Rectal smooth muscle tissue (tissue), 1 donor: ENCODE data around the gene ARSG.
"Not testable (repeated sequence)": the region's sequence is repeated elsewhere in the genome, so short reads cannot be mapped to it uniquely, and the experiment has no call there.

Source experiments
- H3K27ac ChIP-seq: one replicate; pipeline ENCODE4 v1.7.0; 2013; ENCODE audit warnings: low read depth, low read length, inconsistent platforms
- H3K27me3 ChIP-seq: one replicate; pipeline ENCODE4 v1.7.0; 2013; ENCODE audit warnings: low read length; ENCODE audit not compliant: control insufficient read depth, insufficient read depth
- H3K36me3 ChIP-seq: one replicate; pipeline ENCODE4 v1.7.0; 2013; ENCODE audit warnings: low read length; ENCODE audit not compliant: control insufficient read depth, insufficient read depth
- H3K4me1 ChIP-seq: one replicate; pipeline ENCODE4 v1.7.0; 2013; ENCODE audit warnings: low read length; ENCODE audit not compliant: control insufficient read depth, insufficient read depth
- H3K4me3 ChIP-seq: one replicate; pipeline ENCODE4 v1.7.0; 2013; ENCODE audit warnings: low read length
- H3K9ac ChIP-seq: one replicate; pipeline ENCODE4 v1.7.0; 2013; ENCODE audit warnings: low read length

Gene ARSG

DNA sequence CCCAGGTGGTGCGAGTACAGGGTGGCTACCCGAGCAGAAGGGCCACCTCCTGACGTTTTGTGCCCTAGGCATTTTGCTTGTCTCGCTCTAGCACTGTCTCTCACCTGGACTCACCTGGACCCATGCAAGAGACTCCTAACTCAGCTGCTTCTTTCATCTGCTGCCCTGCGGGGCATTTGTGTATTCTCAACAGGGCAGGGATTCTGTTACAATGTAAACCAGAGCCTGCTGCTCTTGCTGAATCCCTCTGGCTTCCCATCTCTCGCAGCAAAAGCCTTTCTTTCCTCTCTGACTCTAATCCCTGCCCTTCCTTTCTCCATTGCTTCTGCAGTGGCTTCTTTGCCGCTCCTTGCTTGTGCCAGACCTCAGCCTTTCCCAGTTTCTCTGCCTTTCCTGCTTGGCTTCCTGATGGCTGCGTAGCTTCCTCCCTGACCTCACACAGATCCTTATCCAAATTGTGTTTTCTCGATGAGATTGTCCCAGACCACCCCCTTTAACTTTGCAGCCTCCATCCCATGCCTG is 10.2 kb downstream of the ARSG start:
- no peak overlapping the region for H3K9ac ChIP-seq

DNA sequence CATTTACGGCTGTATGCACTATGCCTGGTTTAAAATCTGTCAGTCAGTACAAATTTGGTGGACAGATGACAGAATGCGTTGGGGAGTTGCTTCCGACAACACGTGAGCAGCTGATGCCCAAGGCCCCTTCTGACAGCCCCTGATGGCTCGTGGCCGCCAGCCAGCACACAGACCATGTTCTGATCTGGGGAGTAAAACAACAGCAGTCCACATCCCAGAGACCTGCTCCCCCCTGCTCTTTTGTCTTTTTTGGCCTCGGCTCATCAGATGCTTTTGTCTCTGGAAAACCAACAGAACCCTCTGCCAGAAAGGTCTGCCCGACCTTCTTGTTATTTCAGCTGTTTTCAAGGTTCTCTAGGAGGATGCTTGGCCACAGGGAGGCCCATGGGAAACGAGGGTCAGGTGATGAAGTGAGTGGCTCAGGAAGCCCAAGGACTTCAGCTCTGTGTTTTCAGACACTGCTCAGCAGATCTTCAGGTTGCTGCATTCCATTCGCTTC is 10.8 kb downstream of the ARSG start:
- Histone ChIP-seq H3K4me3 (no peak overlapping the region), H3K27ac (no peak overlapping the region), H3K4me1 (no peaks in the 10 kb centered on the region), H3K9ac (no peak overlapping the region), H3K27me3 (no peaks in the 10 kb centered on the region), H3K36me3 (no peaks in the 10 kb centered on the region)

More for the DNA sequence above, 10.2 kb downstream of the ARSG start:
- no peak overlapping the region for H3K27ac ChIP-seq
- H3K27me3 ChIP-seq, result no peaks in the 10 kb centered on the region
- no peaks in the 10 kb centered on the region for H3K36me3 ChIP-seq
- H3K4me1 ChIP-seq, result no peaks in the 10 kb centered on the region
- no peak overlapping the region for H3K4me3 ChIP-seq

DNA sequence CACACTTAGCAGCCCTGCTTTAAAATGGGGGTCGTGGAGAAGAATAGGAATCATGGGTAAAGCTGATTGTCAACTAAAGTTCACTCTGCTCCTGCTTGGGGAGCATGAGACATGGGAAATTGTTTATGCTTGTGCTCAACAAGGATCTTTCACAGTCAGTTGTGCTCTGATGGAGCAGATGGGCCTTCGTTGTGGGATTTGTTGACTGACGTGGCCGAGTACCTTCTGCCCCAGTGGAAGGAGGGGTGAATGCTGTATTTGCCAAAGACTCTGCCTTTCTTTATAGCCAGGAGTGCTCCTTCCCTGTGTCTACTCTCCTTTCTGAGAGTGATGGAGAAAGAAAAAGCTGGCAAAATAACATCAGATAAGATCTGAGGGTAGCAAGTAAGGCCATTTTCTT is 11.4 kb downstream of the ARSG start:
- H3K27ac ChIP-seq, result no peak overlapping the region

DNA sequence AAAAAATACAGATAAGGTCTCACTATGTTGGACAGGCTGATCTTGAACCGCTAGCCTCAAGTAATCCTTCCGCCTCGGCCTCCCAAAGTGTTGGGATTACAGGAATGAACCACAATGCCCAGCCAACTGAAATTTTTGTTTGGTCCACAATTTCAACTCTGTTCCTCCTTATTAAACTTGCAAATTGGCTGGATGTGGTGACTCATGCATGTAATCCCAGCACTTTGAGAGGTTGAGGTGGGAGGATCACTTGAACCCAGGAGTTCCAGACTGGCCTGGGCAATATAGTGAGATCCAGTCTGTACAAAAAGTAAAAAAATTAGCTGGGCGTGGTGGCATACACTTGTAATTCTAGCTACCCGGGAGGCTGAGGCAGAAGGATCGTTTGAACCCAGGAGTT is 13.4 kb downstream of the ARSG start:
- H3K27ac ChIP-seq, result no peak overlapping the region
- no peak overlapping the region for H3K9ac ChIP-seq

More for the DNA sequence above, 11.4 kb downstream of the ARSG start:
- Histone ChIP-seq H3K27me3 (no peaks in the 10 kb centered on the region), H3K4me3 (no peak overlapping the region), H3K36me3 (no peaks in the 10 kb centered on the region), H3K4me1 (no peaks in the 10 kb centered on the region), H3K9ac (no peak overlapping the region)

DNA sequence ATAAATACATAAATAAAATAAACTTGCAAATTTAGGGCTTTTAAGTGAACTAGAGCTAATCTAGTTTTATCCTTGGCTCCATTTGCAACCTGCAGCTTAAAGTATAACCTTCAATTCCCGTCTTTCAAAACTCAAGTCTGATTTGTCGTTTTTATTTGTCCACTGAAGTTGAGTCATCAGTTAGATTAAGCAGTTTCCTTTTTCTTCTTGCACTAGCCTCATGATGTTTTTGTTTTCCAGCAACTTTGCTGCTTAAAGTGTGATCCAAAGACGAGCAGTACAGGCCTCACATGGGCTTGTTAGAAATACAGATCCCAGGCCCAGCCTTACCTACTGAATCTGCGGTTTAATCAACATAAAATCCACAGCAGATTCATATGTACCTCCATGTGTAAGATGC is 13.8 kb downstream of the ARSG start:
- Histone ChIP-seq H3K4me1 (no peaks in the 10 kb centered on the region), H3K27me3 (no peaks in the 10 kb centered on the region), H3K36me3 (no peaks in the 10 kb centered on the region), H3K9ac (no peak overlapping the region), H3K27ac (no peak overlapping the region), H3K4me3 (no peak overlapping the region)

More for the DNA sequence above, 13.4 kb downstream of the ARSG start:
- no peaks in the 10 kb centered on the region for H3K36me3 ChIP-seq
- H3K4me3 ChIP-seq, result no peak overlapping the region
- H3K4me1 ChIP-seq, result no peaks in the 10 kb centered on the region
- no peaks in the 10 kb centered on the region for H3K27me3 ChIP-seq

DNA sequence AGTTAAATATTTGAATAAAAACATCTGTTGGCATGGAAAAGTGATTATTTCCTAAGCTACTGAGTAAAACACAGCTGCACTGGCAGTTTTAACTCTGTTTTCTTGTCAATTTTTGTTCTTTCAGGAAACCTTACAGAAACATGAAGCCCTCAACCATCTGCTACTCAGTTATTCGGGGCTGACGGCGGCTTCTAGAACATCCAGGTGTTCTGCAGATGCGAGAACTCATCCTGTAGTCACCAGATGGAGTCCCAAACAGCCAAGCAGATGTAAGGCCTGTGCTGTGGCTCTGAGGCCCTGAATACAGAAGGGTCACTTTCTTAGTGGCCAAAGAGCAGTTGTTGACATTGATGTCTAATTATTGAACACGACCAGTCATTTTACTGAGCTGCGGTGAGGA is 15.5 kb downstream of the ARSG start:
- no peaks in the 10 kb centered on the region for H3K36me3 ChIP-seq
- H3K27ac ChIP-seq, result no peak overlapping the region
- no peaks in the 10 kb centered on the region for H3K4me1 ChIP-seq
- H3K27me3 ChIP-seq, result no peaks in the 10 kb centered on the region
- H3K4me3 ChIP-seq, result no peak overlapping the region
- H3K9ac ChIP-seq, result no peak overlapping the region

DNA sequence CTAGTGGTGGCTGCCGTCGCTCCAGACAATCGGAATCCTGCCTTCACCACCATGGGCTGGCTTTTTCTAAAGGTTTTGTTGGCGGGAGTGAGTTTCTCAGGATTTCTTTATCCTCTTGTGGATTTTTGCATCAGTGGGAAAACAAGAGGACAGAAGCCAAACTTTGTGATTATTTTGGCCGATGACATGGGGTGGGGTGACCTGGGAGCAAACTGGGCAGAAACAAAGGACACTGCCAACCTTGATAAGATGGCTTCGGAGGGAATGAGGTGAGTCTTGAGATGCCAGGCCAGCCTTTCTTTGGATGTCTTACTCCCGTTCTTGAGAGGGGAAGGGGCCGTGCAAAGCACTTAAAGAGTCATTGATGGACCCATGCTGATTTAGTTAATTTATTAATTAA is 16.1 kb downstream of the ARSG start:
- Histone ChIP-seq H3K9ac (no peak overlapping the region), H3K27ac (no peak overlapping the region), H3K4me3 (no peak overlapping the region), H3K36me3 (no peaks in the 10 kb centered on the region), H3K27me3 (no peaks in the 10 kb centered on the region), H3K4me1 (no peaks in the 10 kb centered on the region)

DNA sequence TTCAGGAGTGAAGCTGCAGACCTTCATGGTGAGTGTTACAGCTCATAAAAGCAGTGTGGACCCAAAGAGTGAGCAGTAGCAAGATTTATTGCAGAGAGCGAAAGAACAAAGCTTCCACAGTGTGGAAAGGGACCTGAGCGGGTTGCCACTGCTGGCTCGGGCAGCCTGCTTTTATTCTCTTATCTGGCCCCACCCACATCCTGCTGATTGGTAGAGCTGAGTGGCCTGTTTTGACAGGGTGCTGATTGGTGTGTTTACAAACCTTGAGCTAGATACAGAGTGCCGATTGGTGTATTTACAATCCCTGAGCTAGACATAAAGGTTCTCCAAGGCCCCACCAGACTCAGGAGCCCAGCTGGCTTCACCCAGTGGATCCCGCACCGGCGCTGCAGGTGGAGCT is 17.2 kb downstream of the ARSG start:
- H3K36me3 ChIP-seq, H3K4me3 ChIP-seq, H3K9ac ChIP-seq, H3K27ac ChIP-seq, H3K4me1 ChIP-seq, H3K27me3 ChIP-seq: not testable (repeated sequence)

DNA sequence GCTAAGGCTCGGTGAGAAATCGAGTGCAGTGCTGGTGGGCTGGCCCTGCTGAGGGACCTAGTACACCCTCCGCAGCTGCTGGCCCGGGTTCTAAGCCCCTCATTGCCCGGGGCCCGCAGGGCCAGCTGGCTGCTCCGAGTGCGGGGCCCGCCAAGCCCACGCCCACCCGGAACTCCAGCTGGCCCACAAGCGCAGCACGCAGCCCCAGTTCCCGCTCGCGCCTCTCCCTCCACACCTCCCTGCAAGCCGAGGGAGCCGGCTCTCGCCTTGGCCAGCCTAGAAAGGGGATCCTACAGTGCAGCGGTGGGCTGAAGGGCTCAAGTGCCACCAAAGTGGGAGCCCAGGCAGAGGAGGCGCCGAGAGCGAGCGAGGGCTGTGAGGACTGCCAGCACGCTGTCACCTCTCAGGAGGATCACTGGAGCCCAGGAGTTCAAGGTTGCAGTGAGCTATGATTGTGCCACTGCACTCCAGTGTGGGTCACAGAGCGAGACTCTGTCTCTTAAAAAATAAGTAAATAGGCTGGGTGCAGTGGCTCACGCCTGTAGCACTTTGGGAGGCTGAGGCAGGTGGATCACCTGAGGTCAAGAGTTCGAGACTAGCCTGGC is 17.9 kb downstream of the ARSG start:
- H3K9ac ChIP-seq, H3K27ac ChIP-seq, H3K27me3 ChIP-seq, H3K4me1 ChIP-seq, H3K4me3 ChIP-seq, H3K36me3 ChIP-seq: not testable (repeated sequence)

DNA sequence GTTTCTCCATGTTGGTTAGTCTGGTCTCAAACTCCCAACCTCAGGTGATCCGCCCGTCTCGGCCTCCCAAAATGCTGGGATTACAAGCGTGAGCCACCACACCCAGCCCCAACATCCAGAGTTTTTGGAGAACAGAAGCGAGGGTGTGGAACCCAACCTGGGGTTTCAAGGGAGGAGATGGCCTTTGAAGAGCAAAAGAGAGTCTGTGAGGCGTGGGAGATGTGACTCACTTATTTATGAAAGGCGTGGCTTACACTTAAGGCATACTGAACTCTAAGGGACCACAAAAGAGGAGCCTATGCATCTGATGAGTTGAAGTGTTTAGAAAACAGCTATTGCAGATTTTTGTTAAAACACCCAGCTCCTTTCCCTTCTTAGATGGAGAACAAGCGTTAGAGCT is 18.9 kb downstream of the ARSG start:
- no peak overlapping the region for H3K27ac ChIP-seq
- no peaks in the 10 kb centered on the region for H3K4me1 ChIP-seq
- H3K4me3 ChIP-seq, result no peak overlapping the region
- no peaks in the 10 kb centered on the region for H3K36me3 ChIP-seq
- no peaks in the 10 kb centered on the region for H3K27me3 ChIP-seq
- H3K9ac ChIP-seq, result no peak overlapping the region

DNA sequence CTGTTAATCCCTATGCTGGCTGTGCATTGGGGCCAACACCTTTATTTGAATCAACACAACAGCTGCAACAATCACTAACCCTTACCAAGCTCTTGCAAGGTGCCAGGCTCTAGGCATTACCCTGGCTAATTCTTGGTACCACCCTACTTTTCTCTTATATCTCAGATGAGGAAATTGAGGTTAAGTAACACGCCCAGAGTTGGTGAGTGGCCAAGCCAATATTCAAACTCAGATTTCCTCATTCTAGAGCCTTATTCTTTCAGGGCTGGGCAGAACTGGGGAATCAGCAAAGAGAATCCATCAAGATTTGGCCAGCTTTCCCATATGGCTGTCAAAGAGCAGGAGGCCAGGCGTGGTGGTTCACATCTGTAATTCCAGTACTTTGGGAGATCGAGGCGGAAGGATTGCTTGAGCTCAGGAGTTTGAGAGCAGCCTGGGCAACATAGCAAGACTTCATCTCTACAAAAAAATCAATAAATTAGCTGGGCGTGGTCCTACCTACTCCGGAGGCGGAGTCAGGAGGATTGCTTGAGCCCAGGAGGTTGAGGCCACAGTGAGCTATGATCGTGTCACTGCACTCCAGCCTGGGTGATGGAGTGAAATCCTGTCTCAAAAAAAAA is 23.7 kb downstream of the ARSG start:
- no peak overlapping the region for H3K9ac ChIP-seq
- H3K4me1 ChIP-seq, result no peaks in the 10 kb centered on the region
- H3K27ac ChIP-seq, result no peak overlapping the region
- no peaks in the 10 kb centered on the region for H3K27me3 ChIP-seq
- H3K4me3 ChIP-seq, result no peak overlapping the region
- no peaks in the 10 kb centered on the region for H3K36me3 ChIP-seq

DNA sequence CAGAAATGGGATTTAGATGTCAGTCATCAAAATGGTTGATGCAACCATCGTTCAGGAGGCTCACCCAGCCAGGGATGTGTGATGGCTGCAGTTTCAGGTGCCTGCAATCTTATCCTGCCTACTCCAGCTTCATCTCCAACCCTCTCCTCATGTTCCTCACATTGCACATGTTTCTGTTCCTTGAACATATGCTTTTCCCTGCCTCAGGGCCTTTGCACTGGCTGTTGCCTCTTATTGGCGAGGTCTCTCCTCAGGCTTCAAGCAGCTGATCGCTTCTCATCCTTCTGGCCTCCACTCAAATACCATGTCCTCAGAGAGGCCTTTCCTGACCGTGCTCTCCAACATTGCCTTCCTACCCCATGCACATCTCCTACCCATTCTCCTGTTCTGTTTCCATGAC is 24.6 kb downstream of the ARSG start:
- no peak overlapping the region for H3K4me3 ChIP-seq
- no peak overlapping the region for H3K9ac ChIP-seq
- H3K27ac ChIP-seq, result no peak overlapping the region
- H3K4me1 ChIP-seq, result no peaks in the 10 kb centered on the region
- H3K36me3 ChIP-seq, result no peaks in the 10 kb centered on the region
- H3K27me3 ChIP-seq, result no peaks in the 10 kb centered on the region

DNA sequence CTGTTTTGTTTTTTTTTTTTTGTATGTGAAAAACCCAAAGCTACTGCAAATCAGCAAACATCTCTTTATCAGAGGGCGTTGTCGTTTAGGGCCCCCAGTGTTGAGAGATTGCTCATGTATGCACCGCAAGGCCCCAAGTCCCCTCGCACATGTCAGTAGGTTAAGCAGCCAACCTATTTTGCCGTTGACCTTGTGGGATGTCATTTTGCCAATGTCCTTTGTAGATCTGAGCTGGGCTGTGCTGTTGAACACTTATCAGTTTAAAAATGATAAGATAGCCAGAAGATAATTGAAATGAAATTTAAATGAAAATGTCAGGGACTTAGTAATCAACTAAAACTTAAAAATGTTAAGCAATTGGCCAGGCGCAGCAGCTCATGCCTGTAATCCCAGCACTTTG is 26.2 kb downstream of the ARSG start:
- H3K27ac ChIP-seq, result no peak overlapping the region
- H3K4me3 ChIP-seq, result no peak overlapping the region
- H3K27me3 ChIP-seq, result no peaks in the 10 kb centered on the region
- no peaks in the 10 kb centered on the region for H3K4me1 ChIP-seq
- no peak overlapping the region for H3K9ac ChIP-seq
- no peaks in the 10 kb centered on the region for H3K36me3 ChIP-seq
